Measurements from ENCODE around the gene HUNK.
A peak's percentile ranks its signal among the peaks of the same experiment; 100 is the strongest.
"Not testable (repeated sequence)": the region's sequence is repeated elsewhere in the genome, so short reads cannot be mapped to it uniquely, and the experiment has no call there.

HUNK gene

DNA sequence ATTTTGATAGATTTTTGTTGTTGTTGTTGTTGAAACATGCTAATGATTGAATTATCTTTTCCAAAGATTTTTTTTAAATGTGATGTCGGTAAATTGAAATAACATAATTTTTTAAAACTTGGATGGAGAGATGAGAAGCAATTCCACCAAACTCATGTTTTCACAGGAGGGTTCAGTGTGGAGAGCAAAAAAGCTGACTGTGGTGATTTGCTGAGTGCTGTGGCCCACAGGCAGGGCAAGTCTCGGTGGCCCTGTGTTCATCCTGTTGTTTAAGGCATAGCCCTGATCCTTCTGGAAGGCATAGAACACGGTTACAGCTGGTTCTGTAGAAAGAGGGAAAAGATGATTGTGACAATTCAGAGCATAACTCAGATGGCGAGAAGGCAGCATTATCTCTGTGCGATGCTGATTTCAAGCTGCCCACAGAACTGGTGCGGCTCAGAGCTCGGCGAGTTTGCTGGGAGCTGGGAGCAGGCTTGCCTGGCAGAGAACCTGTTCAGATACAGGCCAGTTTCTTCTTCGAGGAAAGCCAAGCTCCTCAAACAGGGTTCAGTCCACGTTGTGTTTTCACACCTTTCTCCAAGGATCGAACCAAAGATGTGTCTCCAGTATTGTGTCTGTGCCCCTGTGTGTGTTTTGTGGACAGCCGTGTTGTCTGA, 127.1 kb downstream of the HUNK start:
- no peak for DNase-seq (ENCODE audit: low spot score)

DNA sequence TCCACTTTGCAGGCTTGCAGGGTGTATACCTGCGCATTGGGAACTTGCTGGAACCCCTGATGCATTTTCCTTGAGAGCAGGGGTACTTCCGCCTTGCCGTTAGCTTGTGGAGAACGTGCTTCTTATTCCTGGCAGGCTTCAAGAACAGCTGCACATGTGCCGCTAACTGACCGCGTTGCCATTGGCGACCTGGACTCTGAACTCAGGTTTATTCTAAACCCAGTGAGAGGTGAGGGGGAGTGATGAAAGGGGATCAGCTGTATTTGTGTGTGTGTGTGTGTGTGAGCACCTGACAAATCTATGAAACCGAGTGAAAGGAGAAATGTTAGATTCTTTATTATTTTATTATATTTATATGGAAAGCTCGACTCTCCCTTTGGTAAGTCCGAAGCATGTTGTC, 128.6 kb downstream of the HUNK start:
- DNase-seq (ENCODE audit: low spot score): no peak

DNA sequence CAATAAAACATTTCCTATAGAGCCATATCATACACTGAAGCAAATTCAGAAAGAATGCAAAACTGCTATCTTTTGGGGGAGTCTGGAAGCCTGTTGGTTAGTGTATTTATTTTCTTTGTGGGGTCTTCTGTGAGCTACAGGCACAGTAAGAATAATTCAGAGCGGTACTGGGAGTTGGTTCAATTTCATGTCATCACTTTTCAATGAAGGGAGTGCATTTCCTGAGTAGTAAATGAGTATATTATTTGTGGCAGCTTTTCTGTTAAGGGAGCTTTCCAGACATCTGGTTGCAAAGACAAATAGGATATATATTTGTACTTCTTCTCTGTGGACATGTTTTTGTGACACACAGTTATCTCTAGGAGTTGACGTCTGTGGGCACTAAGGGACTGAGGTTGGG, 130.6 kb downstream of the HUNK start:
- DNase-seq (ENCODE audit: low spot score): no peak

DNA sequence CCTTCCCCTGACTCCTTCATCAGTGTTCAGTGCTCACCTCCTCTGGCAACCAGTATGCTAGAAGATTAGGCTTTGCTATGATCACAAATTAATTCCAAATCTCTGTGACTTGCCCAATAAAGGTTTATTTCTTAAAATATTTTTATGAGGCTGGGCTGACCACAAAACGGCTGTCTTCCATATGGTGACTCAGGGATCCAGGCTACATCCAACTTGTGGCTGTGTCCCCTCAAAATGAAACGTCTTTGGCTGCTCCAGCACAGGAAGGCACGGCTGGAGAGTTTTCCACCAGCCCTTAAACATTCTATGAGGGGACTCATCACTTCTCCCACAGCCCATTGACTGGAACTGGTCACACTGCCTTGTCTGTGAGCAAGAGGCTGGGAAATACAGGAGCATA, 131.5 kb downstream of the HUNK start:
- no peak for DNase-seq (ENCODE audit: low spot score)

DNA sequence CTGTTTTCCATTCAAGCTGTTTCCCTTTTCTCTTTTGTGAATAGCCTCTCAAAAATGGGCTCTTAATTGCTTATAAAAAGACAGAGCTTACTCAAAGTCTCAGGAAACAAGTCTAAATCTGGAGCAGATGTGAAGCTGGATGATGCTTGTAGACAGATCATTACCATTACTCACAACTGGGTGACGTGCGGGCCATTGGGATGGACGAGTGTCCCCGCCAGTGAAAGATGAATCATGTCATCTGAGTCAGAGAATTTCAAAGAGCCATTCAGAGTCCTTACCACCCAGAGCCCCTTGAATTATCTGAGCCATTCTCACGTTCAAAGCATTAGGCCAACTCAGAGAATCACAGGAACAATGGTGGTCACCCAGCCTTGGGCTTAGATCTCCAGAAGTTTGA, 134.6 kb downstream of the HUNK start:
- peak; percentile 35 for DNase-seq (ENCODE audit: low spot score)

DNA sequence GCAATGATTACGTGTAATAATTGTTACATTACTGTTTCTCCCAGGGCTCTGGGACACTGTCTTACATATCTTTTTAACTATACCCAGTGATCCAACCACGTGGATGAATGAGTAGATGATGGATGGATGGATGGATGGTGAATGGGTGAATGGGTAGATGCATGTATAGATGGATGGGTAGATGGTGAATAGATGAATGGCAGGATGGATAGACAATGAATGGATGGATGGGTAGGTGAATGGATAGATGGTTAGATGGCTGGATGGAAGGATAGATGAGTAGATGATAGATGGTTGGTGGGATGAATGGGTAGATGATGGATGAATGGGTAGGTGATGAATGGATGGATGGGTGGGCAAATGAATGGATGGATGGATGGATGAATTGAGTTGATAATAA, 135.9 kb downstream of the HUNK start:
- no peak for DNase-seq (ENCODE audit: low spot score)

DNA sequence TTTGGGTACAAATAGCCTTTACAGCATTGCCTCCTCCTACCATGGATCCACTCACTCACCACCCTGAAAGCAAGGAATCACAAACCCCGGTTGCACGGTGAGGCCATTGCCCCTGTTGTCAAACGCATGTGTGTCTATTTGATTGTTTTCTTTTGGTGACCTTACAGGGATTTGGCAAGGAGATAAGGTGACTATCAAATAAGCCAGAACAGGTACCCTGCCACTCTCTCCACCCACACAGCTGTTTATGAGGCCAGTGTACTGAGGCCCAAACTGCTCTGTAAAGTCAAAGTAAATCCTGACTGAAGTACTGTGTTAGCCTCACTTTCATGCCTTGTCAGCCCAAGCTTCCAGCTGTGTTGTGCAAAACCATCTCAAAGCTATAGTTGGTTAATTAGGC, 136.4 kb downstream of the HUNK start:
- DNase-seq (ENCODE audit: low spot score): no peak

DNA sequence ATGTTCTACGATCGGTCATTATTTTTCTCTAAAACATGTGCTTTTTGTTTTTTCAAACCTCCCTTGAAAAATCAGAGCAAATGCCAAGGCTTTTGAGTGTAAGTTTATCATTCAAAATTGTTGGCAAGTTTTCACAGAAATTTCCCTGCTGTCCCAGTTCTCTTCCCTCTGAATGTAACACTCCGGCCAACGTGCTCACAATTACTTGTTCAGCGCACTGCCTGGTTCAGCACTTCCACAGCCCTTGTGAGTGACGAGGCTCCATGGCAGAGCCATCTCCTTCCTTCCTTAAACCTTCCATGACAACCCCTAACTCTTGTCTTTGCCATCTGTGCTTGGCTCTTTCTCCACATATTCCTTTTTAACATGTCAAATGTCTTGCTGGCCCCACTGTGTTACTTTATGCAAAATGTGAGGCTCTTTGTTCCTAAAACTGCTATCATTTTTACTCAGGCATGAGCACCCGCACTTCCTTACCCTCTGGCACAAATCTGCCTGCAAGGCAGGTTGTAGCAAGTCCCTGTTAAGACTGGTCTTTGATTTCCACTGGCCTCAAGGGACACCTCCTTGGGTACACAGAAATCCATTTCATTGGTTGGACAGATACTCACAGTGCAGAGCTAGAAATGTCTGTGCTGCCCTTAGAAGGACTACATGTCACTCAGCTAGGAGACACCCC, 142.8 kb downstream of the HUNK start:
- no peak for DNase-seq (ENCODE audit: low spot score)

DNA sequence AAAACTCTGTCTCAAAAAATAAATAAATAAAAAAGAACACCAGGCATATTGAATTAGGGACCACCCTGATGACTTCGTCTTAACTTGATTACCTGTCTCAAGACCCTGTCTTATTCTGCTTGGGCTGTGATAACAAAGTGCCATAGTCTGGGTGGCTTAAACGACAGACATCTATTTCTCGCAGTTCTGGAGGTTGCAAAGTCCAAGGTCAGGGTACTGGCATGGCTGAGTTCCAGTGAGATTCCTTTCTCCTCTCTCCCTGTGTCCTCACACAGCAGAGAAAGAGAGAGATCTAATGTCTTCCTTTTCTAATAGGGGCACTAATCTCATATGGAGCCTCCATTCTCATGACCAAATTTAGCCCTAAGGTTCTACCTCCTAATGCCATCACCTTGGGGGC, 145.6 kb downstream of the HUNK start:
- DNase-seq (ENCODE audit: low spot score): no peak

DNA sequence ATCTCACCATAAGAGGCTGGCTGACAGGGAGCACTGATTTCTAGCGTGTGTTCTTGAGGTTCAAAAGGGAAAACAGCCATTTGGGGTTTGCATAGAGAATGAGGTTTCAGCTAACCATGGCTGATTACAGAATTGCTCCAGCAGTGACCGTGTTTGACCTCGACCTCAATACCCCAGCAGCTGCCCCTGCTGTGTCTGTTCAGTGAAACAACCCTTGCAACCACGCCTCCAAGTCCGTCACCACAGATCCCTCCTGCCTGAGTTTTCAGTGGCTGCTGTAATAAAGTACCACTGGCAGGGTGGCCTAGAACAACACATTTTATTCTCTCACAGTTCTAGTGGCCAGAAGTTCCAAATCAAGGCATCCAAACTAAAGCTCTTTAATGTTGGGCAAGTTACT, 147.7 kb downstream of the HUNK start:
- DNase-seq (ENCODE audit: low spot score): no peak

DNA sequence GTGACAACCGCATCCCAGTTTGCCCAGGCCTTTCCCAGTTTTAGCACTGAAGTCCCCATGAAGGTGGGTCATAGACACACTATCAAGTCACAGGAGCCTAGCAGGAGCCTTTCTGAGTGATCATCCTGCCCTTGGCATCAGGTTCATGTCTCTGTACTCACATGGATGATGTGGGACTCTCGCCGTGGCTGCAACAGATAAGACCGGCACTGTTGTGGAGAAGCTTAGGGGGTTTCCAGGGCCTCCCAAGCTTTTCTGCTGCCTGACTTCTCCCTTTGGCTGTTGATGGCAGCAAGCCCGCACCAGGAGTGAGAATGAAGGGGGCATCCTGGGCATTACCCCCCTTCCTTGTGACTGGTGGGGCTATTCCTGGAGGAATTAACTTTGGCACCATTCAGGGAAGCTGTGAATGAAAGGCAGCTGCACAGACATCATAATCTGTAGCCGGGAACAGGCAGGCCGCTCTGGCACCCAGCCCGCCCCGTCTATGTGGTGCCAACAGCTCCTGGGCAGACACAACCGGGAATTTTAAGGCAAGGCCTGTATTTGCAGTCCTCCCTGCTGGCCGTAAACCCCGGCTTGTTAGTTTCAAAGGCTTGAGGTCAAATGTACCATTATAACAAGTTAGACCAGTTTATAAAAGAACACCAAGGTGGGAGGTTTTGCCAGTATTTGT, 148.6 kb downstream of the HUNK start:
- no peak for DNase-seq (ENCODE audit: low spot score)

DNA sequence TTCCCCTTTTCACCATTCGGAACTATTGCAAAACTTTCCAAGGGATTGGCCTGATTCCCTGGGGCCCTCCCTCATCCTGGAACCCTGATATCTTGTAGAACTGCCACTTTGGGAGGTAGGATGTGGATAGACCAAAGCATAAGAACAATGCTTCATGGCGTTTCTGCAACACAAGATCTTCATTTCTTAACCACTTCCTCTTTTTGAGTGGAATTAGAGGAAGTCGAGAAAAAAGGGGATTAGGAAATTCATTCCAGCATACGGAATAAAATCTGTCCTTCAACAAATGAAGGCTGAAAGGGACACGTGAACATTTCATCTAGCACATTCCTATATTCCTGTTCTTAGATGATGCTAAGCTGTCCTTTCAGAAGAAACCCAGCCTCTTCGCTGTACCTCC, 149.3 kb downstream of the HUNK start:
- DNase-seq (ENCODE audit: low spot score): no peak

DNA sequence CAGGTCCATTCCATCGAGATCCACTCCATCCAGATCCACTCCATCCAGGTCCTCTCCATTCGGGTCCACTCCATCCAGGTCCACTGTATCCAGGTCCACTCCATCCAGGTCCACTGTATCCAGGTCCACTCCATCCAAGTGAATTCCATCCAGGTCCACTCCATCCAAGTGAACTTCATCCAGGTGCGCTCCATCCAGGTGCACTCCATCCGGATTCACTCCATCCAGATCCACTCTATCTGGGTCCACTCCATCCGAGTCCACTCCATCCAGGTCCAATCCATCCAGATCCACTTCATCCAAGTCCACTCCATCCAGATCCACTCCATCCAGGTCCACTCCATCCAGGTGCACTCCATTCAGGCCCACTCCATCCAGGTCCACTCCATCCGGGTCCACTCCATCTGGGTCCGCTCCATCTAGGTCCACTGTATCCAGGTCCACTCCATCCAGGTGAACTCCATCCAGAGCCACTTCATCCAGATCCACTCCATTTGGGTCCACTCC, 157.4 kb downstream of the HUNK start:
- DNase-seq (ENCODE audit: low spot score): no peak

DNA sequence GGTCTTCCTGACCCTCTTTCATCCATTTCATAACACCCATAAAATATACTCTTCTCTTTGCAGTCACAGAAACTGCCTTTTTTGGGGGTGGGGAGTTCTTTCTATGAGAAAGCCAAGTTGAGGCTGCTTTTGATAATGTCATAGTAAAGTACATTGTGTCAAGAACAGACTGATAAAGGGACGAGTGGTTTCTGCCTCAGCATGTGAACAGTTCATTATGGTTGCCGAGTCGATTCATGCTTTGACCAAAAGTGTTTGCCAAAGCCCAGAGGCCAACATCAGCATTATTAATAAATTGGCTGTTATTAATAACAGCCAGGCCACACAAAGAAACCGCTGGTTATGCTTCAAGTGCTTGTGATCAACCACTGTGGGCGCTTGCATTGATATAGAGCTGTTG, 162.0 kb downstream of the HUNK start:
- no peak for DNase-seq (ENCODE audit: low spot score)

DNA sequence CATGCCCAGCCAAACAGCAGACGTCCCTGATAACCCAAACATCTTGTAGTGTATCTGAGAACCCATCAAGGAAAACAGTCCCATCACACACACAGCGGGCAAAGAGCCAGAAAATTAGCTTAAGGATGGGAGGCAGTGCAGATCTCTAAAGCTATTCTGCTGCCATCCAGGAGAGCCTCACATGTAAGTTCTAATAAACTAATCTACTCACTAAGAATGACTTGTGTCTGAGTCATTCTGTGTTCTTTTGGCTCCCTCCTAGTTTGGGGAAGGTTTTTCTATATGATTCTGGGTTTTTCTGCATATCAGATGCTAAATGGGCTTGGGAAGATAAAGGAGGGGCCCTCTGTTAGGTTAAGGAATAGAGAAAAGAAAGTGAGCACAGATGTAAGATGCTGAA, 162.8 kb downstream of the HUNK start:
- DNase-seq (ENCODE audit: low spot score): no peak

DNA sequence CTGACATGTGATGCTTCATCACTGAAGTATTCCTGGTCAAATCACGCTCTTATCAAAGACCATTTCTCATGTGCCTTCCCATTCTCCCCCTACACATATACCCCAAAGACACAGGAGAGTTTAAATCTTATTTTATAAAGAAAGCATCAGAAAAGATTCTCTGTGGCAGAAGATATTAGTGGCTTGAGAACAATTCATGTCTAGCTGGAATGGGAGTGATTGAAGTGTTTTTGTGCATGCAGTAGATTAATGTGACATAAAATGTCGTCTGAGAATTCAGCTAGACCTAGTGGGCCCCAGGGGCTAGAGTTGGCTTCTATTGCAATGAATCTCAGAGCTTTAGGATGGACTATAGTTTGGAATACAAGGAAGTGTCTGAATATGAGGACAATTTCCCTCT, 163.9 kb downstream of the HUNK start:
- DNase-seq (ENCODE audit: low spot score): no peak

DNA sequence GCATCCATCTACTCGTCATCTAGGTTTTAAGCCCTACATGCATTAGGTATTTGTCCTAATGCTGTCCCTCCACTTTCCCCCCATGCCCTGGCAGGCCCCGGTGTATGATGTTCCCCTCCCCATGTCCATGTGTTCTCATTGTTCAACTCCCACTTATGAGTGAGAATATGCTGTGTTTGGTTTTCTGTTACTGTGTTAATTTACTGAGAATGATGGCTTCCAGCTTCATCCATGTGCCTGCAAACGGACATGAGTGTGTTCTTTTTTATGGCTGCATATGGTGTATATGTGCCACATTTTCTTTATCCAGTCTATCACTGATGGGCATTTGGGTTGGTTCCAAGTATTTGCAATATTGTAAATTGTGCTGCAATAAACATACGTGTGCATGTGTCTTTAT, 165.9 kb downstream of the HUNK start:
- not testable (repeated sequence) for DNase-seq (ENCODE audit: low spot score)

DNA sequence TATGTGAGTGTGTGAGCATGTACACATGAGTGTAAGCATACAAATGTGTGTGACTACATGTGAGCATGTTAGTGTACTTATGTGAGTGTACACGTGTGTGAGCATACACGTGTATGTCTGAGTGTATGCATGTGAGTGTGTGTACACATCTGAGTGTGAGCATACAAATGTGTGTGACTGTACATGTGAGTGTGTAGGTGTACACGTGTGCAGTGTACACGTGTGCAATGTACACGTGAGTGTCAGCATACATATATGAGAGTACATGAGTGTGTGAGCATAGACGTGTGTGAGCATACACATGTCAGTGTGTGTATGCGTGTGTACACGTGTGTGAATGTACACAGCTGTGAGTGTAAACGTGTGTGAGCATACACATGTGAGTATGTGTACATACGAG, 170.6 kb downstream of the HUNK start:
- no peak for DNase-seq (ENCODE audit: low spot score)

DNA sequence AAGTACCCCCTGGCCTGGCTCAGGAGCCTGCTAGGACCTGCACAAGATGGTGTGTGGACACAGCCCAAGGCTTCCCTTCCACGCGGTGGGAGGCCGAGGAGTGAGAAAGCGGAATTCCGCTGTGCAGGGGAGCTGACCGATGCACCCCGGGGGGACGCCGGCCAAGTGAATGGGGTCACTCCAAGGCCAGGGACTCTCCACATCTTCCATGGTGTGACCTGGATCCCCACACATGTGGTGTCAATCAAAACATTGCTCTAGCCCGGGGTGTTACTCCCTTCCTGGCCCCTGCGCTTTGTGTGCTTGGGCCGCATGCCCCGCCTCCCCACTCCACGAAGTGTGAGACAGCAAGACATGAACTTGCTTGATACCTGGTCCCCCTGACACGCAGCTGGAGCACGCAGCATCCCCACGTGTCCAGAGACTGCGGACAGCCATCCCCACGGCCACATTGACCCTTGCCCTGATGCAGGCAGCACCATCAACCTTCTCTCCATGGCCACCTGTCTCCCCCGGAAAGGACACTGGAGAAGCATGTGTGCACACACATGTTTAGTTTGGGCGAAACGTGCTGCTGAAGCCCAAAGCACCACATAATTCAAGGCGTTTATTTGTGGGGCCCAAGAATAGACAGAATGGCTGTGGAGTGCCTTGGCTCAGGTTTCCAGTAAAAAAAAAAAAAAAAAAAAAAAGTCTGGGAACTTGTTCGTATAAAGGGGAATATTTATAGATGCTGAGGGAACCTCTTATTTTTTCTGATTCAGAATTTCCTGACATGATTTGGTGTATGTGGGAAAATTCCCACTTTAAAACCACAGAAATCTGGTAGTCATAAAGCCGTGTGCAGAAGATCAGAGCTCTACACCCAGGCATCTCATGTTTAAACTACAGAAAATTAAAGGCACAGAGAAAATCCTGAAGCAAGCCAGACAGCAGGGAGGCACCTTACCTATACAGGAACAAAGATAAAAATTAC, 171.7 kb downstream of the HUNK start:
- DNase-seq (ENCODE audit: low spot score): no peak

DNA sequence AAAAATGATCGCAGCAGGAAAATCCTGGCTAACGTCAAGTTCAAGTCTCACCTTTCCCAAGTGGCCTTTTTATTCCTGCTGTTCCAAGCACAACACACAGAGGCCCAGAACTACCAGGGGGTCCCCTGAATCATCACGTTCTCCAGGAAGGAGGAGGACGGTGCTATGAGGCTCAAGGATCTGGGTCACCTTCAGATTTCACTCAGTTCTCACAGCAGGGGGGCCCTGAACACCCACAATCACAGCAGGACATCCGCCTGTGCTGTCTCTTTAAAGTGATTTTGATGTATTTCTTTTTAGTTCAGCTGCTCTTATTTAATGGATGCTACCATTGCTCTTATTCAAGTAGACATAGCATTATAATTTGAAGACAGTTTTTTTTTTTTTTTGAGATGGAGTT, 173.4 kb downstream of the HUNK start:
- no peak for DNase-seq (ENCODE audit: low spot score)

DNA sequence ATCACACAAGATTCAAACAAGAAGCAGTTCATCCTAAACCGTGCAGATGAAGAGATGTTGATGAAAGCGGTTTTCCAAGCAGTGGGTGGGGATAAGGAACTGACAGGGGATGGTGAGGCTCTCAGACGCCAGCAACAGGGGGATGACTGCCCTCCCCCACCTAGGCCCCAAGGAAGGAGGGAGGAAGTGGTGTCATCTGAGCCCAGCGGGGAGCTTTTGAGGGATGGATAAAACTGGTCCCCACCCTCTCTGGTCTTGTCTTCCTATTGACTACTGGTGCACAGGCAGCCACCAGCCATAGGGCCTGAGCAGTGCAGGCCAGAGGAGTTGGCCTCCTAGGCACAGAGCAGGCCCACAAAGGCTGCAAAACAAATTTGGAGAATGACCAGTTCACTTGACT, 175.5 kb downstream of the HUNK start:
- no peak for DNase-seq (ENCODE audit: low spot score)

All from COLO829 (cell line).